Naive thymus-derived CD4-positive, alpha-beta T cell (primary cell): Measurements from ENCODE around the gene COL24A1. TPM values are rescaled to one million over a fixed set of nuclear protein-coding genes. Genes with fewer than 3 reads are reported as not detected.
"Not testable (repeated sequence)": the region's sequence is repeated elsewhere in the genome, so short reads cannot be mapped to it uniquely, and the experiment has no call there.

Experiments
- ATAC-seq: fragments of 150-1000 bp; cut with Tn5 transposase; 2 replicates; pipeline ENCODE4 v1.10.0; 2021; ENCODE audit warnings: mild to moderate bottlenecking, moderate library complexity
- CTCF ChIA-PET: fragments of 350-600 bp; sonication (Branson Sonifier 250); formaldehyde crosslinking; loops from one replicate; lab custom pipeline; 2021; ENCODE audit warnings: antibody characterized with exemption; lab: Charles Lee
- POLR2A ChIA-PET: fragments of 350-600 bp; sonication (Branson Sonifier 250); formaldehyde crosslinking; loops from one replicate; lab custom pipeline; 2021; ENCODE audit warnings: antibody characterized with exemption, inconsistent platforms; lab: Charles Lee
- DNase-seq, 9 donors: peaks; one replicate each; pipeline versions ENCODE4 v3.0.0 to v3.0.0-alpha.2; 2020 to 2022; ENCODE audit warnings: mixed read lengths in 1 of 9
- H3K27ac ChIP-seq: one replicate; pipeline ENCODE4 v1.7.0; 2013; ENCODE audit warnings: mild to moderate bottlenecking, low read depth, low read length, moderate library complexity
- H3K27me3 ChIP-seq, 2 donors: one replicate each; pipeline ENCODE4 v1.7.0; 2013; ENCODE audit warnings: low read length in 2 of 2, mild to moderate bottlenecking in 2 of 2, moderate library complexity in 2 of 2; ENCODE audit not compliant: control insufficient read depth in 2 of 2, insufficient read depth in 2 of 2
- H3K36me3 ChIP-seq, 3 experiments: 1 replicate in 2 of 3; 2 replicates in 1 of 3; pipeline ENCODE4 v1.7.0; 2013; ENCODE audit warnings: low read length in 3 of 3, mild to moderate bottlenecking in 3 of 3, moderate library complexity in 1 of 3; ENCODE audit not compliant: insufficient read depth in 3 of 3, control insufficient read depth in 2 of 3
- H3K4me1 ChIP-seq, 2 donors: one replicate each; pipeline ENCODE4 v1.7.0; 2013; ENCODE audit warnings: low read length in 2 of 2, mild to moderate bottlenecking in 2 of 2, moderate library complexity in 1 of 2; ENCODE audit not compliant: control insufficient read depth in 2 of 2, insufficient read depth in 2 of 2
- H3K4me3 ChIP-seq: 2 replicates; pipeline ENCODE4 v1.7.0; 2013; ENCODE audit warnings: mild to moderate bottlenecking, low read length
- H3K9me3 ChIP-seq, 3 experiments: 1 replicate in 2 of 3; 2 replicates in 1 of 3; pipeline ENCODE4 v1.7.0; 2013; ENCODE audit warnings: low read length in 3 of 3; ENCODE audit not compliant: control insufficient read depth in 2 of 3
- H3K27ac Mint-ChIP-seq, 9 donors: one replicate each; pipeline ENCODE4 v1.8.0; 2020 to 2022; ENCODE audit warnings: mixed read lengths in 9 of 9, mild to moderate bottlenecking in 8 of 9, moderate library complexity in 5 of 9, inconsistent platforms in 2 of 9
- H3K27me3 Mint-ChIP-seq, 5 donors: one replicate each; pipeline ENCODE4 v1.8.0; 2021 to 2022; ENCODE audit warnings: mixed read lengths in 5 of 5, mild to moderate bottlenecking in 1 of 5
- H3K36me3 Mint-ChIP-seq, 5 donors: one replicate each; pipeline ENCODE4 v1.8.0; 2020 to 2022; ENCODE audit warnings: mixed read lengths in 5 of 5, mild to moderate bottlenecking in 3 of 5, inconsistent platforms in 1 of 5
- H3K4me1 Mint-ChIP-seq, 7 donors: one replicate each; pipeline ENCODE4 v1.8.0; 2020 to 2022; ENCODE audit warnings: mixed read lengths in 7 of 7, mild to moderate bottlenecking in 3 of 7, inconsistent platforms in 1 of 7
- H3K4me3 Mint-ChIP-seq, 10 donors: one replicate each; pipeline ENCODE4 v1.8.0; 2020 to 2022; ENCODE audit warnings: mild to moderate bottlenecking in 10 of 10, mixed read lengths in 10 of 10, moderate library complexity in 6 of 10, inconsistent platforms in 2 of 10
- H3K9me3 Mint-ChIP-seq, 11 donors: one replicate each; pipeline ENCODE4 v1.8.0; 2020 to 2022; ENCODE audit warnings: mixed read lengths in 11 of 11, mild to moderate bottlenecking in 4 of 11, inconsistent platforms in 1 of 11, moderate library complexity in 1 of 11
- intact Hi-C, 2 donors: fragments of 100-400 bp; cut with micrococcal nuclease; formaldehyde crosslinking; loops; one replicate each; pipeline ENCODE4 v1.15.1; 2023
- polyA plus RNA-seq, 2 donors: library from polyadenylated mRNA; unstranded; fragments of 300-500 nt; fragmentation: Illumina TruSeq; gene quantifications; one replicate each; pipeline ENCODE4 v1.2.3, GENCODE V29; 2021
- total RNA-seq, 6 experiments: library from RNA in 5 of 6; stranded (reverse) in 5 of 6; gene quantifications; 1 replicate in 5 of 6; 2 replicates in 1 of 6; pipeline ENCODE4 v1.2.3 and lab custom pipeline; 2021 to 2026

Gene COL24A1
- total and polyA plus RNA-seq, 7 experiments from 2014 or later, result 0.40 to 1.5 TPM; not detected in 5

DNA sequence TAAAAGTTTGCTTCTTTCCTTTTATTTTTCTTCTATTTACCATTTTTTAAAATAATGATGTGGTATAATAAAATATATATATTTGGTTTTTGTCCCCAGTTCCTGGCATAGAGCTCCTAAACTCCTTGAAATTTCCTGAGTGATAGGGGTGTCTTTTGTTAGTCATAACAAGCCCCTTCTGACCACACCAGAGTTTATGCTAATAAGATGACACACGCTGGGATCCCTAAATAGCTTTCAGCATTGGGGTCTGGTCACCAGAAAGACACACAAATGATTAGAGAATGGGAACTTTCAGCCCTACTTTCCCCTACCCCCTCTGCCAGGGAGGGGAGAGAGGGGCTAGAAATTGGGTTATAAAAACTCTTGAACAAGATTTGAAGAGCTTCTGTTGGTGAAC lies 56.2 kb downstream of the COL24A1 start:
- Mint-ChIP-seq H3K27ac (no peak overlapping the region), H3K27me3 (peaks cover 0 to 7% (median 0%) of the 10 kb centered on the region in 5 donors), H3K9me3 (peaks cover 0 to 7% (median 0%) of the 10 kb centered on the region in 11 donors), H3K4me1 (no peaks in the 10 kb centered on the region), H3K36me3 (no peaks in the 10 kb centered on the region), H3K4me3 (no peak overlapping the region)
- ChIA-PET CTCF (no interaction called here), POLR2A (no interaction called here)
- intact Hi-C loops, result no loop called here
- Histone ChIP-seq H3K4me3 (no peak overlapping the region), H3K4me1 (no peaks in the 10 kb centered on the region), H3K9me3 (no peaks in the 10 kb centered on the region), H3K36me3 (no peaks in the 10 kb centered on the region), H3K27ac (no peak overlapping the region), H3K27me3 (no peaks in the 10 kb centered on the region)
- ATAC-seq (no peak), DNase-seq (no peak)

DNA sequence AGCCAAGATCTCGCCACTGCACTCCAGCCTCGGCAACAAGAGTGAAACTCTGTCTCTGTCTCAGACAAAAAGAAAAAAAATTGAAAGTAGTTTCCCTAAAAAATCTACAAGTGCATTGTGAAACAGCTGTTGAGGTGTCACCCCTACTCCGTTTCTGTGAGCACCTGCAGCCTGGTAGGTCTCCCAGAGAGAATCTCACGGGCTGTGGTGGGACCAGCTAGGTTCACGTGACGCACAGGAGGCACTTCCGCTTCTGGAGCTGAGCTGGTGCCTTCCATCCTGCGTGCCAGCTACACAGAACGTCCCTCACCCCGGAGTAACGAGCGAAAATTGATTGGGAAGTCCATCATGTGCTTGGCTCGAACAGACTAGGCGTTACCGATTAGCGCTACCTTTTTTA lies 66.8 kb downstream of the COL24A1 start:
- Histone ChIP-seq H3K4me1 (no peaks in the 10 kb centered on the region), H3K27ac (no peak overlapping the region), H3K36me3 (no peaks in the 10 kb centered on the region), H3K27me3 (no peaks in the 10 kb centered on the region), H3K4me3 (no peak overlapping the region), H3K9me3 (no peaks in the 10 kb centered on the region)
- Mint-ChIP-seq H3K9me3 (peaks cover 0 to 8% (median 0%) of the 10 kb centered on the region in 11 donors), H3K27ac (no peak overlapping the region), H3K4me3 (no peak overlapping the region), H3K27me3 (no peaks in the 10 kb centered on the region), H3K36me3 (no peaks in the 10 kb centered on the region), H3K4me1 (peaks cover 0 to 4% (median 0%) of the 10 kb centered on the region in 7 donors)
- intact Hi-C loops, result no loop called here
- CTCF ChIA-PET, result no interaction called here
- no peak for DNase-seq
- POLR2A ChIA-PET, result no interaction called here
- ATAC-seq, result no peak

DNA sequence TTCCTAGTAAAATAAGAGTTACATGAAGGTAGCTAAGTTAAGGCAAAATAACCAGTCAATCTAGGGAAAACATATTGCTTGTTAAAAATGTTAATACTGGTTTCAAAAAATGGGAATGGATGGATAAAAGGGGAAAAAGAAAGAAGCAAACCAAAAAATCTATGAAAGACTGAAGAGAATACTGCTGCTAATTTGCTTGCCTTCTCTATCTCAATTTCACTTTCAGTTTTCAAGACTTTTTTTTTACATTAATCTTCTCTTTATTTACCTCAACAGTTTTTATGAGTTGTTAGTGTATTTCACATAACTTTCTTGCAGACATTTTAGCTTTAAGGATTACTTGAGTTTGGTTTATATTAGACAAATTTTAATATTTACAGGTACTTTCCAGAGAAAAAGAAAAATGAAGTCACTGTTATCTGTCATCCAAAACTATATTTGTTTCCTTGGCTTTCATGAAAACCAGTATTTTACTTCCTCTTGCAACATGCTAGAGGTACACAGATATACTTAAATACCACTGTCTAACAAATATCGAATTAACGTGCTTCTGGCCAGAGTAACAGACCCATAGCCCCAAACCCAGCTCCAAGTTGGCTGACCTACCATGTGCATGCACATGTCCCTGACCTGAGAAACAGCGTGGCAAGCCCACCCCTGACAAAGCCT lies 70.7 kb downstream of the COL24A1 start:
- H3K36me3 Mint-ChIP-seq, result no peaks in the 10 kb centered on the region

DNA sequence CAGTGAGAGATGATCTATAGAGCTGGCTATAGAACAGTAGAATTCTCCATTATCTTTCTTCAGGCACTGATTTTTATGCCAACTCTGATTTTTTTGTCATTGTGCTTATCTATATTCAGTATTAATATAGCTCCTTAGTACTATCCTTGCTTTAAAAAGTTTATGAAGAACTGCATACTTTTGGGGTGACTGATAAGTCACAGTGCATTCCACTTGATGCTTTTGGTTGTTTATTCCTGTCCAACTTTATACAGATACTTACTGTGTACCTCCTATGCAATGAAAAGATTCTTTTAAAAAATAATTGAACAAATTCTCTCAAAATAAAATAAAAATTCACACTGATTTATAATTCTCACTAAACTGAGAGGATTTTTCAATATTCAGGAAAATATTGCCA lies 71.6 kb downstream of the COL24A1 start:
- Mint-ChIP-seq H3K27me3 (no peaks in the 10 kb centered on the region), H3K36me3 (no peaks in the 10 kb centered on the region), H3K9me3 (peaks cover 0 to 3% (median 0%) of the 10 kb centered on the region in 11 donors), H3K4me3 (no peak overlapping the region), H3K27ac (no peak overlapping the region), H3K4me1 (peaks cover 0 to 4% (median 0%) of the 10 kb centered on the region in 7 donors)
- DNase-seq (no peak), ATAC-seq (no peak)
- H3K4me1 ChIP-seq, result no peaks in the 10 kb centered on the region
- H3K27me3 ChIP-seq, result no peaks in the 10 kb centered on the region
- H3K9me3 ChIP-seq, result no peaks in the 10 kb centered on the region
- no peak overlapping the region for H3K27ac ChIP-seq
- ChIA-PET POLR2A (no interaction called here), CTCF (no interaction called here)
- H3K36me3 ChIP-seq, result no peaks in the 10 kb centered on the region
- no peak overlapping the region for H3K4me3 ChIP-seq
- intact Hi-C loops, result no loop called here

More for the DNA sequence above, 70.7 kb downstream of the COL24A1 start:
- no peaks in the 10 kb centered on the region for H3K27me3 Mint-ChIP-seq
- H3K9me3 Mint-ChIP-seq, result peaks cover 0 to 3% (median 0%) of the 10 kb centered on the region in 11 donors
- H3K27me3 ChIP-seq, result no peaks in the 10 kb centered on the region
- intact Hi-C loops, result no loop called here
- POLR2A ChIA-PET, result no interaction called here
- H3K4me3 Mint-ChIP-seq, result no peak overlapping the region
- no peaks in the 10 kb centered on the region for H3K4me1 ChIP-seq
- ATAC-seq (no peak), DNase-seq (no peak)
- H3K36me3 ChIP-seq, result no peaks in the 10 kb centered on the region
- peaks cover 0 to 4% (median 0%) of the 10 kb centered on the region in 7 donors for H3K4me1 Mint-ChIP-seq
- H3K9me3 ChIP-seq, result no peaks in the 10 kb centered on the region
- CTCF ChIA-PET, result no interaction called here
- no peak overlapping the region for H3K27ac Mint-ChIP-seq
- no peak overlapping the region for H3K4me3 ChIP-seq
- H3K27ac ChIP-seq, result no peak overlapping the region

DNA sequence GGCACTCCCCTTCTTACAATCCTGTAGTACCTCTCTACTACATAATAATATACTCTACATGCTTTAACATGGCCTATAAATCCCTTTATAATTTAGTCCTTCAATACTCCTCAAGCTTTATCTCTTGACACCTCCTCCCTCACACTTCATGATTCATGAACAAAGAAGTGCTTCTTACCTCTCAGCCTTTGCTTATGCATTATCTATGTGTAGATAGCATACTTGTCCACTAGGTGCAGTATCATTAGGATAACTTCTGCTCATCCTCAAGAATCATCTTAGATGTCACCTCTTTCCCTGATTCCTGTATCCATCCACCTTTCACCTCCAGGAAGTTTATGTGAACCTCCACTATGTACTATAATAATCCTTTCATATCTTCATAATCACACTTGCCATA lies 74.4 kb downstream of the COL24A1 start:
- Mint-ChIP-seq H3K36me3 (no peaks in the 10 kb centered on the region), H3K4me3 (no peak overlapping the region), H3K27ac (no peak overlapping the region), H3K9me3 (peaks cover 0 to 13% (median 3%) of the 10 kb centered on the region in 11 donors), H3K4me1 (peaks cover 0 to 4% (median 0%) of the 10 kb centered on the region in 7 donors), H3K27me3 (no peaks in the 10 kb centered on the region)
- intact Hi-C loops, result no loop called here
- H3K4me3 ChIP-seq, result no peak overlapping the region
- ChIA-PET CTCF (no interaction called here), POLR2A (no interaction called here)
- no peak for ATAC-seq
- no peaks in the 10 kb centered on the region for H3K27me3 ChIP-seq
- no peak for DNase-seq
- no peaks in the 10 kb centered on the region for H3K4me1 ChIP-seq
- no peaks in the 10 kb centered on the region for H3K9me3 ChIP-seq
- no peaks in the 10 kb centered on the region for H3K36me3 ChIP-seq
- H3K27ac ChIP-seq, result no peak overlapping the region

DNA sequence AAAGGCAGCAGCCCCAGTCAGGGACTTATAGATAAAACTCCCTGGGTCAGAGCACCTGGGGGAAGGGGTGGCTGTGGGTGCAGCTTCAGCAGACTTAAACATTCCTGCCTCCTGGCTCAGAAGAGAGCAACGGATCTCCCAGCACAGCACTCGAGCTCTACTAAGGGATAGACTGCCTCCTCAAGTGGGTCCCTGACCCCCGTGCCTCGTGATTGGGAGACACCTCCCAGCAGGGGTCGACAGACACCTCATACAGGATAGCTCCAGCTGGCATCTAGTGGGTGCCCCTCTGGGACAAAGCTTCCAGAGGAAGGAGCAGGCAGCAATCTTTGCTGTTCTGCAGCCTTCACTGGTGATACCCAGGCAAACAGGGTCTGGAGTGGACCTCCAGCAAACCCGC lies 84.1 kb downstream of the COL24A1 start:
- H3K4me3 Mint-ChIP-seq, intact Hi-C loops, H3K9me3 ChIP-seq, H3K4me3 ChIP-seq, H3K27ac Mint-ChIP-seq, H3K4me1 ChIP-seq, H3K4me1 Mint-ChIP-seq, H3K36me3 Mint-ChIP-seq, H3K27me3 ChIP-seq, H3K36me3 ChIP-seq, POLR2A ChIA-PET, DNase-seq, H3K27ac ChIP-seq, ATAC-seq, H3K27me3 Mint-ChIP-seq, CTCF ChIA-PET: not testable (repeated sequence)
- peaks cover 0 to 12% (median 0%) of the 10 kb centered on the region in 11 donors for H3K9me3 Mint-ChIP-seq

DNA sequence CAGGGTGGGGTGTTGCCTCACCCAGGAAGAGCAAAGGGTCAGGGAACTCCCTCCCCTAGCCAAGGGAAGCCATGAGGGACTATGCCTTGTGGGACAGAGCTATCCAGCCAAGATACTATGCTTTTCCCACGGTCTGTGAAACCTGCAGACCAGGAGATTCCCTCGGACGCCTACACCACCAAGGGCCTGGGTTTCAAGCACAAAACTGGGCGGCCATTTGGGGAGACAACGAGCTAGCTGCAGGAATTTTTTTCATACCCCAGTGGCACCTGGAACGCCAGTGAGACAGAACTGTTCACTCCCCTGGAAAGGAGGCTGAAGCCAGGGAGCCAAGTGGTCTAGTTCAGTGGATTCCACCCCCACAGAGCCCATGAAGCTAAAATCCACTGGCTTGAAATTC lies 84.7 kb downstream of the COL24A1 start:
- peaks cover 0 to 12% (median 0%) of the 10 kb centered on the region in 11 donors for H3K9me3 Mint-ChIP-seq
- ATAC-seq, H3K27ac Mint-ChIP-seq, CTCF ChIA-PET, H3K27me3 Mint-ChIP-seq, H3K4me3 ChIP-seq, H3K4me1 ChIP-seq, H3K4me3 Mint-ChIP-seq, DNase-seq, H3K36me3 ChIP-seq, H3K4me1 Mint-ChIP-seq, H3K9me3 ChIP-seq, H3K36me3 Mint-ChIP-seq, POLR2A ChIA-PET, H3K27me3 ChIP-seq, intact Hi-C loops, H3K27ac ChIP-seq: not testable (repeated sequence)
